Suprapubic skin (tissue), 4 donors: ENCODE results near the gene SCAMP1. TPM values are rescaled to one million over a fixed set of nuclear protein-coding genes. Genes with fewer than 3 reads are reported as not detected.
A peak's percentile ranks its signal among the peaks of the same experiment; 100 is the strongest.

Experiments
- DNase-seq, 2 donors: peaks; one replicate each; pipeline ENCODE4 v3.0.0-alpha.2; 2019; ENCODE audit warnings: low spot score in 2 of 2
- H3K27ac ChIP-seq: fragments of 200-600 bp; sonication (generic); one replicate; pipeline ENCODE4 v1.5.1; 2019
- H3K27me3 ChIP-seq: fragments of 200-600 bp; sonication (generic); one replicate; pipeline ENCODE4 v1.5.1; 2019
- H3K36me3 ChIP-seq: fragments of 200-600 bp; sonication (generic); one replicate; pipeline ENCODE4 v1.5.1; 2019
- H3K4me1 ChIP-seq: fragments of 200-600 bp; sonication (generic); one replicate; pipeline ENCODE4 v1.5.1; 2019
- H3K4me3 ChIP-seq: fragments of 200-600 bp; sonication (generic); one replicate; pipeline ENCODE4 v1.5.1; 2019; ENCODE audit warnings: mild to moderate bottlenecking
- H3K9me3 ChIP-seq: fragments of 200-600 bp; sonication (generic); one replicate; pipeline ENCODE4 v1.5.1; 2019
- CTCF ChIP-seq, 2 donors: fragments of 200-600 bp in 1 of 2; fragments of 450-650 bp in 1 of 2; sonication (generic) in 1 of 2; IDR thresholded peaks; one replicate each; pipeline ENCODE4 v1.5.1; 2016 to 2019; ENCODE audit warnings: antibody characterized with exemption in 2 of 2, mild to moderate bottlenecking in 1 of 2, moderate library complexity in 1 of 2
- EP300 ChIP-seq: sonication (generic); formaldehyde crosslinking; IDR thresholded peaks from one replicate; pipeline ENCODE4 v1.6.1; 2017; ENCODE audit warnings: antibody characterized with exemption
- POLR2A ChIP-seq, 2 donors: fragments of 450-650 bp; IDR thresholded peaks; one replicate each; pipeline ENCODE4 v1.6.1; 2017; ENCODE audit warnings: antibody characterized with exemption in 2 of 2, mild to moderate bottlenecking in 2 of 2, moderate library complexity in 2 of 2
- POLR2AphosphoS5 ChIP-seq, 3 donors: sonication (generic); formaldehyde crosslinking; IDR thresholded peaks; one replicate each; pipeline ENCODE4 v1.6.1; 2017; ENCODE audit warnings: antibody characterized with exemption in 3 of 3
- WGBS: methylation state at CpG from one replicate; pipeline ENCODE4 v1.1.5; 2018; 5-methylcytosine and 5-hydroxymethylcytosine counted together
- total RNA-seq, 4 donors: library from RNA; depleted of rRNA; stranded (reverse); fragments of >200 nt; gene quantifications; one replicate each; pipeline ENCODE4 v1.1.0, GENCODE V29; 2016

SCAMP1 gene
- total RNA-seq, 4 donors from 2014 or later: 21.2 to 34.6 (median 29.4) TPM

- no peak overlapping the region for H3K4me3 ChIP-seq
- H3K4me1 ChIP-seq: no peaks in the 10 kb centered on the region
- H3K27ac ChIP-seq: no peak overlapping the region
- 95% methylated on average over 2 of the region's 2 CpGs for WGBS
- no peak for DNase-seq
- peaks cover 11% of the 10 kb centered on the region for H3K36me3 ChIP-seq
- H3K27me3 ChIP-seq: no peaks in the 10 kb centered on the region
- TF ChIP-seq EP300 (no peak), POLR2AphosphoS5 (IDR thresholded peaks at IDR 0.05) (no peak), POLR2A (IDR thresholded peaks at IDR 0.05) (no peak), CTCF (IDR thresholded peaks at IDR 0.05) (no peak)
- no peaks in the 10 kb centered on the region for H3K9me3 ChIP-seq
Observed at GRCh38 chr5:78458843-78459242, 98.4 kb downstream of the SCAMP1 start.

- Histone ChIP-seq H3K27ac (no peak overlapping the region), H3K27me3 (no peaks in the 10 kb centered on the region), H3K9me3 (no peaks in the 10 kb centered on the region), H3K4me1 (peaks cover 3% of the 10 kb centered on the region), H3K4me3 (no peak overlapping the region), H3K36me3 (peaks cover 10% of the 10 kb centered on the region)
- WGBS: 98% methylated on average over 1 of the region's 1 CpG
- DNase-seq: no peak
- TF ChIP-seq POLR2A (IDR thresholded peaks at IDR 0.05) (no peak), CTCF (IDR thresholded peaks at IDR 0.05) (no peak), EP300 (no peak), POLR2AphosphoS5 (IDR thresholded peaks at IDR 0.05) (no peak)
Observed at GRCh38 chr5:78467140-78467539, 106.7 kb downstream of the SCAMP1 start.

GRCh38 chr5:78467752-78468357, 107.4 kb downstream of the SCAMP1 start:
- H3K27me3 ChIP-seq: no peaks in the 10 kb centered on the region
- H3K36me3 ChIP-seq: peaks cover 10% of the 10 kb centered on the region
- H3K4me3 ChIP-seq: no peak overlapping the region
- H3K27ac ChIP-seq: no peak overlapping the region
- H3K9me3 ChIP-seq: no peaks in the 10 kb centered on the region
- no peak for DNase-seq
- 11% methylated on average over 3 of the region's 3 CpGs for WGBS
- TF ChIP-seq EP300 (no peak), CTCF (IDR thresholded peaks at IDR 0.05) (peak; percentile 60 to 62)
- peaks cover 3% of the 10 kb centered on the region for H3K4me1 ChIP-seq

GRCh38 chr5:78471896-78472295, 111.5 kb downstream of the SCAMP1 start:
- no peaks in the 10 kb centered on the region for H3K27me3 ChIP-seq
- H3K4me3 ChIP-seq: no peak overlapping the region
- peaks cover 3% of the 10 kb centered on the region for H3K4me1 ChIP-seq
- DNase-seq: no peak
- no peaks in the 10 kb centered on the region for H3K9me3 ChIP-seq
- TF ChIP-seq CTCF (IDR thresholded peaks at IDR 0.05) (no peak), POLR2AphosphoS5 (IDR thresholded peaks at IDR 0.05) (no peak), EP300 (no peak), POLR2A (IDR thresholded peaks at IDR 0.05) (no peak)
- H3K36me3 ChIP-seq: peaks cover 9% of the 10 kb centered on the region
- H3K27ac ChIP-seq: no peak overlapping the region

- H3K36me3 ChIP-seq: peaks cover 9% of the 10 kb centered on the region
Observed at GRCh38 chr5:78472469-78473106, 112.2 kb downstream of the SCAMP1 start.

More at GRCh38 chr5:78472469-78473106, 112.2 kb downstream of the SCAMP1 start:
- no peak for TF ChIP-seq CTCF (IDR thresholded peaks at IDR 0.05)
- no peak for TF ChIP-seq POLR2A (IDR thresholded peaks at IDR 0.05)
- TF ChIP-seq EP300: no peak
- no peak for TF ChIP-seq POLR2AphosphoS5 (IDR thresholded peaks at IDR 0.05)
- H3K27ac ChIP-seq: no peak overlapping the region
- H3K27me3 ChIP-seq: no peaks in the 10 kb centered on the region
- no peak overlapping the region for H3K4me3 ChIP-seq
- no peaks in the 10 kb centered on the region for H3K9me3 ChIP-seq
- DNase-seq: no peak
- H3K4me1 ChIP-seq: peaks cover 3% of the 10 kb centered on the region
